ENCODE data around the gene C2CD3. TPM values are rescaled to one million over a fixed set of nuclear protein-coding genes. Genes with fewer than 3 reads are reported as not detected.
A peak's percentile ranks its signal among the peaks of the same experiment; 100 is the strongest.
"Not testable (repeated sequence)": the region's sequence is repeated elsewhere in the genome, so short reads cannot be mapped to it uniquely, and the experiment has no call there.

Gene C2CD3
- total RNA-seq, 1 donor from 2014 or later: 7.3 TPM

GRCh38 chr11:74004759-74005615 lies 165.8 kb downstream of the C2CD3 start:
- DNase-seq (ENCODE audit: low read depth, low spot score): no peak

GRCh38 chr11:74004046-74004695 lies 166.6 kb downstream of the C2CD3 start:
- no peak for DNase-seq (ENCODE audit: low read depth, low spot score)

- DNase-seq (ENCODE audit: low read depth, low spot score): no peak
Measured at GRCh38 chr11:74002832-74003231, 168.0 kb downstream of the C2CD3 start.

- DNase-seq (ENCODE audit: low read depth, low spot score): no peak
Measured at GRCh38 chr11:74001822-74002286, 168.9 kb downstream of the C2CD3 start.

- DNase-seq (ENCODE audit: low read depth, low spot score): no peak
Measured at GRCh38 chr11:74000307-74001133, 170.3 kb downstream of the C2CD3 start.

- DNase-seq (ENCODE audit: low read depth, low spot score): no peak
Measured at GRCh38 chr11:73999581-74000306, 171.1 kb downstream of the C2CD3 start.

GRCh38 chr11:73998846-73999575 lies 171.8 kb downstream of the C2CD3 start:
- no peak for DNase-seq (ENCODE audit: low read depth, low spot score)

GRCh38 chr11:73997120-73997770 lies 173.6 kb downstream of the C2CD3 start:
- no peak for DNase-seq (ENCODE audit: low read depth, low spot score)

- DNase-seq (ENCODE audit: low read depth, low spot score): no peak
Measured at GRCh38 chr11:73996161-73996747, 174.5 kb downstream of the C2CD3 start.

GRCh38 chr11:73995731-73996130 lies 175.1 kb downstream of the C2CD3 start:
- DNase-seq (ENCODE audit: low read depth, low spot score): no peak

GRCh38 chr11:73995247-73995646 lies 175.6 kb downstream of the C2CD3 start:
- no peak for DNase-seq (ENCODE audit: low read depth, low spot score)

GRCh38 chr11:73991471-73992006 lies 179.3 kb downstream of the C2CD3 start:
- DNase-seq (ENCODE audit: low read depth, low spot score): no peak

- DNase-seq (ENCODE audit: low read depth, low spot score): no peak
Measured at GRCh38 chr11:73990730-73991129, 180.1 kb downstream of the C2CD3 start.

- no peak for DNase-seq (ENCODE audit: low read depth, low spot score)
Measured at GRCh38 chr11:73989156-73989555, 181.6 kb downstream of the C2CD3 start.

- DNase-seq (ENCODE audit: low read depth, low spot score): no peak
Measured at GRCh38 chr11:73988227-73988626, 182.6 kb downstream of the C2CD3 start.

GRCh38 chr11:73985661-73986060 lies 185.1 kb downstream of the C2CD3 start:
- not testable (repeated sequence) for DNase-seq (ENCODE audit: low read depth, low spot score)

GRCh38 chr11:73983741-73984538 lies 186.9 kb downstream of the C2CD3 start:
- no peak for DNase-seq (ENCODE audit: low read depth, low spot score)

GRCh38 chr11:73982990-73983740 lies 187.6 kb downstream of the C2CD3 start:
- DNase-seq (ENCODE audit: low read depth, low spot score): peak; percentile 71

Data from pulmonary artery endothelial cell (primary cell).